Measurements from ENCODE around the gene GDF7. TPM values are rescaled to one million over a fixed set of nuclear protein-coding genes. Genes with fewer than 3 reads are reported as not detected.
A peak's percentile ranks its signal among the peaks of the same experiment; 100 is the strongest.

GDF7 gene
- total RNA-seq, 2 experiments from 2014 or later, result 0.06 TPM

GRCh38 chr2:20702563-20702962 lies 35.6 kb downstream of the GDF7 start:
- H3K4me3 ChIP-seq (ENCODE audit: low read depth, low read length, poor library complexity, severe bottlenecking), result no peak overlapping the region
- no peak overlapping the region for H3K27ac ChIP-seq (ENCODE audit: low read depth, low read length, poor library complexity, severe bottlenecking)
- H4K20me1 ChIP-seq (ENCODE audit: insufficient read depth, low read length), result no peaks in the 10 kb centered on the region
- H3K36me3 ChIP-seq (ENCODE audit: insufficient read depth, low read length), result peaks cover 24% of the 10 kb centered on the region
- H3K9me2 ChIP-seq (ENCODE audit: insufficient read depth, low read length), result no peaks in the 10 kb centered on the region
- POLR2A ChIA-PET, result no interaction called here
- peaks cover 34% of the 10 kb centered on the region for H3K4me1 ChIP-seq (ENCODE audit: insufficient read depth, low read length, poor library complexity, severe bottlenecking)
- H2AFZ ChIP-seq (ENCODE audit: low read length), result no peak overlapping the region
- no peaks in the 10 kb centered on the region for H3K79me2 ChIP-seq (ENCODE audit: insufficient read depth, low read depth, low read length)
- BruUV-seq (replicated peaks), result no TSS peak
- no peak overlapping the region for H3K4me2 ChIP-seq (ENCODE audit: low read length)
- H3K9me3 ChIP-seq (ENCODE audit: low read length), result no peaks in the 10 kb centered on the region
- intact Hi-C loops (cut with micrococcal nuclease; ENCODE audit: unreplicated experiment), result no loop called here
- no peak for DNase-seq (ENCODE audit: low spot score)
- TF ChIP-seq EZH2phosphoT487 (IDR thresholded peaks at IDR 0.05; ENCODE audit: borderline replicate concordance, low read depth, low read length) (no peak), CTCF (conservative IDR thresholded peaks at IDR 0.05; ENCODE audit: low read length) (no peak)
- CTCF ChIA-PET (ENCODE audit: unreplicated experiment), result no interaction called here

DNA sequence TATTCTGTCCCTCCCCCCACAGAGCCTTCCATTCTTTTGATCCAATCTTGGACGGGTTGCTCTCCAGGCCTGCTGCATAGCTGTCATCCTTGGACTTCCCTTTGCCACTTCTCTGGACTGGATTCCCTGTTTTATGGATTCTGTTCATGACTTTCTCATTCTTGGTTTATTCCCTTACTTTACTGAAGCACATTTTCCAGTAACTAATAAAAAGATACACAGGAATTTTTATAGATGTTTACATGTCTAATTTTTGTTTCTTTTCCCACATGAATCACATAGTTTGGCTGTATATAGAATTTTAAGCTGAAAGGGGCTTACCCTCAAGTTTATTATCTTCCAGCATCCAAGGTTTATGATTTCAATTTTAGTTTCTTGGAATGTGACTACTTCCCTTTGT lies 37.9 kb downstream of the GDF7 start:
- Histone ChIP-seq H3K9me2 (ENCODE audit: insufficient read depth, low read length) (no peaks in the 10 kb centered on the region), H2AFZ (ENCODE audit: low read length) (no peak overlapping the region), H3K27ac (ENCODE audit: low read depth, low read length, poor library complexity, severe bottlenecking) (no peak overlapping the region), H3K4me1 (ENCODE audit: insufficient read depth, low read length, poor library complexity, severe bottlenecking) (peaks cover 22% of the 10 kb centered on the region), H3K4me2 (ENCODE audit: low read length) (no peak overlapping the region), H3K36me3 (ENCODE audit: insufficient read depth, low read length) (peaks cover 11% of the 10 kb centered on the region), H3K9me3 (ENCODE audit: low read length) (no peaks in the 10 kb centered on the region; the same call in 1 of the 2 replicates), H4K20me1 (ENCODE audit: insufficient read depth, low read length) (no peaks in the 10 kb centered on the region), H3K79me2 (ENCODE audit: insufficient read depth, low read depth, low read length) (0 out of 2 replicates have a peak, but pooled peaks cover 3% of the 10 kb centered on the region), H3K4me3 (ENCODE audit: low read depth, low read length, poor library complexity, severe bottlenecking) (no peak overlapping the region)
- BruUV-seq (replicated peaks), result no TSS peak
- ChIA-PET POLR2A (interaction anchor here (1.3 to 2.5 kb wide), 2 partner anchors 18 to 58 kb away, joined by 4 to 7 read pairs; no protein-coding TSS in a partner anchor), CTCF (ENCODE audit: unreplicated experiment) (interaction anchor here (0.7 kb wide), 1 partner anchor 496 kb away, joined by 4 read pairs; no protein-coding TSS in a partner anchor)
- no peak for DNase-seq (ENCODE audit: low spot score)
- intact Hi-C loops (cut with micrococcal nuclease; ENCODE audit: unreplicated experiment), result no loop called here
- TF ChIP-seq EZH2phosphoT487 (IDR thresholded peaks at IDR 0.05; ENCODE audit: borderline replicate concordance, low read depth, low read length), result no peak
- TF ChIP-seq CTCF (conservative IDR thresholded peaks at IDR 0.05; ENCODE audit: low read length), result no peak

- Histone ChIP-seq H3K36me3 (ENCODE audit: insufficient read depth, low read length) (peaks cover 5% of the 10 kb centered on the region; the same call in 1 of the 2 replicates), H3K4me2 (ENCODE audit: low read length) (peak overlapping the region; percentile 48), H3K4me1 (ENCODE audit: insufficient read depth, low read length, poor library complexity, severe bottlenecking) (peaks cover 17% of the 10 kb centered on the region), H3K9me3 (ENCODE audit: low read length) (no peaks in the 10 kb centered on the region; the same call in 1 of the 2 replicates), H3K79me2 (ENCODE audit: insufficient read depth, low read depth, low read length) (0 out of 2 replicates have a peak, but pooled peaks cover 3% of the 10 kb centered on the region), H2AFZ (ENCODE audit: low read length) (no peak overlapping the region), H3K4me3 (ENCODE audit: low read depth, low read length, poor library complexity, severe bottlenecking) (peak overlapping the region; percentile 28), H3K9me2 (ENCODE audit: insufficient read depth, low read length) (no peaks in the 10 kb centered on the region), H4K20me1 (ENCODE audit: insufficient read depth, low read length) (no peaks in the 10 kb centered on the region), H3K27ac (ENCODE audit: low read depth, low read length, poor library complexity, severe bottlenecking) (peak overlapping the region; percentile 29)
- ChIA-PET POLR2A (interaction anchor here (0.6 to 2.5 kb wide), 6 partner anchors 14 to 636 kb away, joined by 3 to 8 read pairs (median 5); no protein-coding TSS in a partner anchor), CTCF (ENCODE audit: unreplicated experiment) (interaction anchor here (1.3 kb wide), 1 partner anchor 28 kb away, joined by 3 read pairs; no protein-coding TSS in a partner anchor)
- TF ChIP-seq CTCF (conservative IDR thresholded peaks at IDR 0.05; ENCODE audit: low read length) (no peak), EZH2phosphoT487 (IDR thresholded peaks at IDR 0.05; ENCODE audit: borderline replicate concordance, low read depth, low read length) (no peak)
- DNase-seq (ENCODE audit: low spot score), result no peak
- no TSS peak for BruUV-seq (replicated peaks)
- intact Hi-C loops (cut with micrococcal nuclease; ENCODE audit: unreplicated experiment), result no loop called here
Measured at GRCh38 chr2:20706217-20706616, 39.3 kb downstream of the GDF7 start.

Data from OCI-LY7 (cell line).